ENCODE measurements around the gene ADCY5. TPM values are rescaled to one million over a fixed set of nuclear protein-coding genes. Genes with fewer than 3 reads are reported as not detected.
A peak's percentile ranks its signal among the peaks of the same experiment; 100 is the strongest.

Gene ADCY5
- total RNA-seq, 1 donor from 2014 or later: 3.8 TPM

DNA sequence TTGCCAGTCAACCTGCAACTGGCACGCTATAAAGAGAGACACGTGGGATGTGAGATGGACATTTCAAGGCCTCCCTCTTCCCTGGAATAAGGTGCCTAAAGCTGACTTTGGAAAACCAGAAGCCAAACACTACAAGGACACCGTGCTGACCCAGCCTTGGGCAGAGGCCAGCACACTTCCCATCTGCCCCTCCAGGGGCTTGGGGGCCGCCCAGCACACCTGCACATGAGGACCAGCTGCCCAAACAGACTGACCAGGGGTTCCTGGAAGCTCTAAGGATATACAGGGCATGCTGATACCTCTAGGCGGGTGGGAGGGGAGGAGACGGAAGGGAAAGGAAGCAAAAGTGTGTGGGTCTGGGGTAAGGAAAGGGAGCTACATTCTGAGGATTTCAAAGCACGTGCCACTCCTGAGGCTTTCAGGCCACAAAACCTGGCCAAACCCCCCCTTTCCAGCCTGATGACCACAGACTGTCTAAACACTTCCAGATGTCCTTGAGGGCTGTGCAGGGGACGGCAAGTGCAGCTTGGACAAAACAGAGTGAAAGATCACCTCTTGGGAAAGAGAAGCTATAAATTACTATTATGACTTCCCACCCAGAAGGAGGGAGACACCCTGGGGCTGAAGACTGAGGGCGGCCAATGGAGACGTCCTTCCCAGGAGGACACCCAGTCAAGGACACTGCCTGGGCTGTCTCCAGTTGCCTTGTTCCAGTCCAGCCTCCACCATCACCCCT lies 57.9 kb downstream of the ADCY5 start:
- ATAC-seq: no peak
- no peak for DNase-seq (ENCODE audit: low spot score)

DNA sequence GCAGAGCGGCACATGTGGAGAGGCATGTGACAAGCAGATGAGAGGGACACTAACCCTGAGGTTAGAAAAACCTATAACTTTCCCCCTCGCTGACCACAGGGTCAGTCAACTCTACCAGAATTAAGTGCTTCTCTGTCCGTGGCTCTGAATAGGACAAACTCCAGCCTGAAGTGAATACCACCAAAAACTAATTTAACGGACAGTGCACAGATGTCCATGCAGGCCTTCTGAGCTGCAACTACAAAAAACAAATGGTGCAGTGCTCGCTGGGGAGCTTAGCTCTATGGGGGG lies 59.3 kb downstream of the ADCY5 start:
- DNase-seq (ENCODE audit: low spot score) (no peak), ATAC-seq (no peak)

DNA sequence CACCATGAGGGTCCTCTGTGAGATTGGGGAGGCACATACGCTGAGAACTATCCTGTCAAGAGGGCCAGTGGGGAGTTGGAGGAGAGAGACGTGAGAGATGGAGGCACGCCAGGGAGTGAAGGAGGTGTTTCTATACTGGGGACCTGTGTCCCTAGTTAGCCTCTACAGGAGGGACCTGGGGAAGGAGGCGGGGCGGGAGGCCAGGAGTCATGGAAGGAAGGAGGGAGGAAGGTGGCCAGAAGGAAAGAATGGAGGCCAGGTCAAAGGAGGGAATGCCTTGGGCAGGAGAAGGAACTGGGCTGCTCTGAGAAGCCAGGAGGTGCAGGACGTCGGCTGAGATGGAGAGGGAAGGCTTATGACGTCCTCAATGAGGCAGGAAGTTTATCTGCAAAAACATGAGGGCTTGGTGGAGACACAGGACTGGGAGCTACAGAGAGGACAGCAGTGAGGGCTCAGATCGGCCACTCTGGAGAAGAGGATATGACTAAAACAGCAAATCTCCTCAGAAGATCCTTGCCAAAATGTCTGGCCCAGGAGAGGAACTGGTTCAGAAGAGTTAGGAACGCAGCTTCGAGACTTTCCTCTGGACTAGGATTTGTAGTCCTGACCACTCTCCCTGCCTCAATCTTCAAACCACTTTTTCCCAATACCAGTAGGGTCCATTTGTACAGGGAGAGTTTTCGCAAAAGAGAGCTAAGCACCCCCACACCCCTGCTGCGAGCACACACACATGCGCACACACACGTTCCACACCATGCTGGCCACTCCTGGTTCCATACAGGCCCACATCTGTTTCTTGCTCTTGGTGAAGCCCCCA lies 59.9 kb downstream of the ADCY5 start:
- ATAC-seq (peak; percentile 33), DNase-seq (ENCODE audit: low spot score) (no peak)

DNA sequence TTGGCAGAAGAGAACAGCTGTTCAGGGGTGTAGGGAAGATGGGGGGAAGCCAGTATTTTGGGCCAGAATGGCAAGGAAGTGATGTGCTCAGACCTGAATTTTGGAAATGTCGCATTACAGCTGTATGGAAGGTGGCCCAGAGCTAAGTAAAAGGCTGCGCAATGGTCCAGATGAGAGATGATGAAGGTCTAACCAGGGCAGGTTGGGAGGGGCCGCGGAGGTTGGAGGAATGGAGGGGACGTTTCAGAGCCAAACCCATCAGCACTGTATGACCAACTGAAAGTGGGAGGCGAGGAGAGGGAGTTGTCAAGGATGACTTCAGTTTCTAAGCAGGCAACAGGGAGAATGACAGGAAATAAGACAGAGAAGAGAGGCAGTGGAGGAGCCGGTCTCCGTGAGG lies 60.8 kb downstream of the ADCY5 start:
- ATAC-seq (no peak), DNase-seq (ENCODE audit: low spot score) (no peak)

DNA sequence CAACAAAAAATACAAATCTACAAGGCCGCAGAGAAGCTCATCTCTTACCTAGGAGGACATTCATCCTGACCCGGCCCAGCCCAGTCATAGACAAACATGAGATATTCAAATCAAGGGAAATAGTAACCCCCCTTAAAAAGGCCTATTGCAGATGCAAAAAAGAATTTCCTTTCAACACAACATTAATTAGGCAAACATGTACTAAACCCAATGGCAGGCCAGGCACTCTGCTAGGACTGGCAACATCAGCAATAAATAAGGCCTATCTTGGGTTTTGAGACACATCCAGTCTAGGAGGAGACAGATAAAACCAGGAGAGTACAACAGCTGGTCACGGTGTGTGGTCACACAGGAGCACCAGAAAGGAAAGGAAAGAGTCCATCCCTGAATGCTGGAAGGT lies 61.4 kb downstream of the ADCY5 start:
- DNase-seq (ENCODE audit: low spot score): no peak

DNA sequence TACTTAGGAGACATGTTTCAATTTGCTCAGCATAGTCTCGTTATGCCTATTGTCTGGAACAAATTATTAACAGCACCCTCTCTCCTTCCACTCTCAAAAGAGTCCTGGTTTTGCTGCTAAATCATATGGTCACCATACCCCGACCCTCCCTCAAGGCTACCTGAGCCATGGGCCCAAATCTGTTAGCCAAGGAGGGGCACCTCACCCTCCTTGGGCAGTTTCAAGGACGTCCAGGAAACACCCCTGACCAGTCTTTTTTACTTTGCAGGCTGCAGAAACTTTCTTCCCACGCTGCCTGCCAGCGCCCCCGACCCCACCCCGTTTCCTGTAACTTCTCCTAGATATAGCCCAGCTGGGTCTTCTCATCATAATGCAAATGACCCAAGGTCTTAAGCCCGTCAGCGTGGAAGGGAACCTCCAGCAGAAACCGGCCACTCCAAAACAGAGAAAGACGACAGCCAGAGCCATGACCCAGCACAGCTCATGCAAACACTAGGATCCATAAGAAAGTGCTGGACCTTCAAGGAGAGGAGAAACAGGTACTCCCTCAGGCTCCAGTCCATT lies 62.3 kb downstream of the ADCY5 start:
- DNase-seq (ENCODE audit: low spot score) (no peak), ATAC-seq (no peak)

More for the DNA sequence above, 61.4 kb downstream of the ADCY5 start:
- no peak for ATAC-seq

DNA sequence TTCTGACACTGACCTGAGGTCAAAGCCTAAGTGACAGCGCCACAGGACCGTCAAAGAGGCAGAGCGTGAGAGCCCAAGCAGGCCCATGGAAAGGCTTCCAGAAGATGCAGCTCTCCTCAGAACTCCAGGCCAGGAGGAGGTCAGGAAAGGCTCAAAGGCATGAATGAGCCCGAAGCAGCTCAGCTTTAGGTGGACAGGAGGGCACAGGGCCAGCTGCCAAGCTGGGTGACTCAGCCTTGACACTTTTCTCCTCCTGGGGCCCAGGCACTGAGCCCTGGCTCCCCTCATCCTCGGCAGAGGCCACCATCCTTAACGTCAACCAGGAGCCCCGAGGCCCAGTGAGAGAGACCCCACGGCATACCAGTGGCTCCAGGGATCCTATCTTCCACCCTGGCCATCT lies 62.9 kb downstream of the ADCY5 start:
- ATAC-seq (peak; percentile 54), DNase-seq (ENCODE audit: low spot score) (no peak)

DNA sequence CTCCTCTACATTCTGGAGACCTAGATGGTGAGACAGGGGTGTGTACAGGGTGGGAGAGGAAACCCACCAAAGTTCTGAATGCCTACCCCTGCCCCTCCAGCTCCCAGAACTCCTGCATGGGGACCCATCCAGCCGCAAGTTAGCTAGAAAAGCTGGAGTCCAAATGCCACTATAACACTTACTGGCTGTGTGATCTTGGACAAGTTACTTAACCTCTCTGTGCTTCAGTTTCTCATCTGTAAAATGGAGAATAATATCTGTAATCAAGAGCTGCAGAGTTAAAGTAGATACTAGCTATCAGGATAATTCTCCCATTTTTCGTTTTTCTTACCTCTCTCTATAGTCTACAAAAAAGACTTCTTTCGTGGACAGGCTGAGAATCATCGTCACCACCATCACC lies 63.4 kb downstream of the ADCY5 start:
- DNase-seq (ENCODE audit: low spot score) (no peak), ATAC-seq (no peak)

DNA sequence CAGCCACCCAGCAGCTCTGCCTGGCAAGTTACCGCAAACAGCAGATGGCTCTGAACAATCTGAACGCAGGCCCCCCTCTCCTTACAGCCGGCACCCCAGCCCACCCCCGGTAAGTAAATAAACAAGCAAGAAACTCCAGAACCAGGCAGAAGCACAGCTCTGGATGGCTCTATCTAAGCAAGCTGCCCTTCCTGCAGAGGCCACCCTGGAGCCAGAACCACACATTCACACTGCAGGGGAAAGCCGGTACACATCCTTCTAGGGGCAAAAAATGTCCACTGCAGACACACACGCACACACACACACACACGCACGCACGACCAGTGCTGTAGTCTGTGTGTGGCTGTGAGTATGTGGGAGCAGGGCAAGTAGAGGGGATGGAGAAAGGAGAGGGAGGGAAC lies 63.9 kb downstream of the ADCY5 start:
- DNase-seq (ENCODE audit: low spot score) (no peak), ATAC-seq (peak; percentile 31)

DNA sequence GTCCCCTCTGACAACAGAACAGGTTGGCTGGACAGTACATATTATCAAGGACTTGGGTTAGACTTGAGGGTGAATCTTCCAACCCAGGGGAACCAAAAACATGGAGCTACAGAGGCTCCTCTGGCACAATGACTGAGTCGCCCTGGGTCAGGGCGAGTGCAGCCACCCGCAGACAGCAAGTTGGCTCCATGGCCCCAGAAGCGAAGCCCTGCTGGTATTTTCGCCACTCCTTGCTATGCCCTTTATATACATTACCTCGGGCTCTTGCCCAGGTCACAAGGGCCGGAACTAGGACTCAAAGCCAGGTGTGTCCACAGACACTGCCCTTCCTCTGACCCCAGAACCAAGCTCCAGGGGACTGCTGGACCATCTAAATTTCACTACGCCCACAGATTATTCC lies 64.6 kb downstream of the ADCY5 start:
- DNase-seq (ENCODE audit: low spot score) (no peak), ATAC-seq (no peak)

DNA sequence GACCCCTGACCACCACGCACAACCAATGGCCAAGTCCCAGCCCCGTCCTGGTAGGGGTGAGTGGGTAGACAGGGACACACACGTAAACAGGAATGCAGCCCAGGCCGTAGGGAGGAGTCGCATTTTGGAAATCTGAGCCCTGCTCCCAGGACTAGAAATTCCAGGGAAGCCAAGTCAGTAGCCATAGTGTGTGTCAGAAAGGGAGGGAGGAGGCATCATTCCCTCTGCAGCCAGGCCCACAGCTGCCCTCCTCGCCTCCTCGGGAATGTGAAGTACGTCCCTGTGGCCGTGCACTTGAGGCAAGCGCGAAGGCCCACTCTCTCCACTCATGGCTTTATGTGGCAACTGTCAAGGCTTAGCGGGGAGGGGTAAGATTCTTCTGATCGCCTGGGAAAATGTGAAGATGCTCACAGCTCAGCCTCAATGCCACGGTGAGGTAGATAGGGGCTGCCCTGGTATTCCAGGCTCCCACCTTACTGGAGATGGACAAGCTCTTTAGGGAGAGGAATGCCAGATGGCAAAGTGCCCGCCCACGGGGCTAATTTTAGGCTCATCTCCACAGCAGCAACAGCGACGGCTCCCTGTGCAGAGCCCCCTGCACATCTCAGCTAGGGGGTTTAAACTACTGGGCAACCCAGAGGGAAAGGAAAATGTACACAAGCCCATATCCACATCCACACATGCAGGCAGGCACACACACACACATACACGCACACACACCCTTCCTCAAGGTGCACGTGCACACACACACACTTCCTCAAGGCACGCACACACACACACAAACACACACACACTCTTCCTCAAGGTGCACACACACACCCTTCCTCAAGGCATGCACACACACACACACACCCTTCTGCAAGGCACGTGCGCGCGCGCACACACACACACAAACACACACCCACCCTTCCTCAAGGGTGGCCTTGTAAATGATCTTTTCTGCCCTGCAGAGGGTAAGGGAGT lies 65.5 kb downstream of the ADCY5 start:
- DNase-seq (ENCODE audit: low spot score) (no peak), ATAC-seq (no peak)

DNA sequence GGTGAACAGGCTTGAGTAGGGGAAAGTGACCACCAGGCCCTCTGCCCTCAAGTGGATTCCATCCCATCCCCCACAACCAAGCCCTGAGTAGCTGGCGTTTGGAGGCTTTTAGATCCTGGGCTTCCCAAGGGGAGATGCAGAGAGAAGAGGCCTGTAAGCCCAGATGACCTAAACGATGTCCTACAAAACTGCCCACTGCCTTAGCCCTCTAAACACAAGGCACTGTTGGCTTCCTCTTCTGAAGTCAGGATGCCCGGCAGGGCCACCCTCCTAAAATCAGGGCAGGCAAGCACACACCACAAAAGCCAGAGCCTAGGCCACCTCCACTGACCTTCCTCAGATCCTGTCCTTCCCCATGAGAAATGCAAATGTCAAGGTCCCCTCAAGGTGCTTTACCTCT lies 68.6 kb downstream of the ADCY5 start:
- ATAC-seq (no peak), DNase-seq (ENCODE audit: low spot score) (no peak)

DNA sequence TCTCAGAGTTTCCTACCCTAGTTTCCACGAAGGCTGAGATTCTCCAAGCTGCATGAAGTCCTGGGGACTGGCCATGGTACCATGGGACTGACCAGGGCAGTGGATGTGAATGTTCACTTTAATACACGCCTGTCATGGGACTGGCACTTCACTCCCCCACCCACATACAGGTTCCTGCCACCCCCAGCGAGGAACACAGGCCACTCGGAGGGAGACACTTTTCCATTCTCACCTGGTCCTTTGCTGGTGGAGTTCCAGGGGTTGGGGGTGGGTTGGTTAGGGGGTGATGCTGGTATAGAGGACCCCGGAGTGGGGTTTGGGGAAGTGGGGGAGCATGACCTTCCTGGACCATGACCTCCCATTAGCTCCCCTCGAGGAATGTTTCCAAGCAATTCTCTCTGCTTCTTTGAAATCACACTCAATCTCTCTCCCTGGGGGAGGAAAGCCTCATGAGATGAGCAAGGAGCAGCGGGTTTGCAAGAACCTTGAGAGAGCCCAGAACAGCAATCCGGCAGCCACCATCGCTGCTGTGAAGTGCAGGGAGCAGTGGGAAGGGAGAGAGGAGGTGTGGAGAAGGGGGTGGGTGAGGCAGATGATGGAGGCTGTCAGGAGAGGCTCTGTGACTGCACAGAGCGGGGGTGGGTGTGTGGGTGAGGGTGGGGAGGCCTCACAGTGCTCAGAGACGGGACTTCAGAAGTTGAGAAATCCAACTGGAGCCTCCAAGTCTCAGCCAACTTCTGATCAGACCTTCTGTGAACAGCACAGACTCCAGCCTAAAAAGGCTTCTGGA lies 69.7 kb downstream of the ADCY5 start:
- DNase-seq (ENCODE audit: low spot score) (no peak), ATAC-seq (no peak)

DNA sequence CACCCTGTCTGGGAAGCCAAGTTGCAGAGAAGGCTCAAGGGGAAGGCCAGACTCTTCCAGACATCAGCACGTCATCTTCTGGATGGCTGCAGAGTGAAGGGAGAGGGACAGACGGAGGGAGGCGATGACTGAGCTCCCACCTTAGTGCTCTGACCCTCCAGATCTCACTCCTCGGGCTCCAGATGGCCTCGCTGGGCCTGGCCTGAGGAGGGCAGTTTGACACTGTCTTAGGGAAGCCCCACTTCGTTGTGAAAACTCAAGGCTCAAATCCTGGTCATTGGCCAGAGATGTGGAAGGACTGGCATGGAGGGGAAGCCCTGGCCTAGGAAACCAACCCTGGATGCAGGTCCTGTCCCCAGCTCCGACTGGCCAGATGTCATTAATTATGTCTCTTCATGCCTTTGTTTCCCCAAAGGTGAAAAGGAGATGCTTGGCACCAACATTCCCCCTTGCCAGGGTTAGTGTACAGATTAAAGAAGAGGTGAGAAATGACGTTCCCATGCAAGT lies 70.4 kb downstream of the ADCY5 start:
- ATAC-seq: no peak
- no peak for DNase-seq (ENCODE audit: low spot score)

DNA sequence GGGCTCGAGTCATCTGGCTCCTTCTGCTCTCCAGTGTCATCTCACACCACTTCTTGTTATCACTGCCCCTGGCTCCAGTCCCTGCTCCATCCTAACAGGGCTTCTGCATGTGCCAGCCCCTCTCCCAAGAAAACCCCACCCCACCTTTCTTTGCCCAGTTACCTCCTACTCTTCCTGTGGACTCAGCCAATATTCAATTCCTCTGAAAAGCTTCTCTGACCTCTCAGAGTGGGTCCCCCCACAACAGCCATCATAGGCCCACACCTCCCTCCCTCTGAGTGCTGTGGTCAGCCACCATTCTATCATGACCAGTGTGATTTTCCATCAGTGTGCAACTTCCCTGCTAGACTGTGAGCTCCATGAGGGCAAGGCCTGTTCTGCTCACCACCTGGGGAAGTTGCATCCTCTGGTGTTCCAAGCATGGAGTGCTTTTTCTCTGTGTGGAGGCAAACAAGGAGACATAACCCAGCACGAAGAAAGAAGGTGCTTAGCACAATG lies 71.6 kb downstream of the ADCY5 start:
- DNase-seq (ENCODE audit: low spot score) (no peak), ATAC-seq (no peak)

DNA sequence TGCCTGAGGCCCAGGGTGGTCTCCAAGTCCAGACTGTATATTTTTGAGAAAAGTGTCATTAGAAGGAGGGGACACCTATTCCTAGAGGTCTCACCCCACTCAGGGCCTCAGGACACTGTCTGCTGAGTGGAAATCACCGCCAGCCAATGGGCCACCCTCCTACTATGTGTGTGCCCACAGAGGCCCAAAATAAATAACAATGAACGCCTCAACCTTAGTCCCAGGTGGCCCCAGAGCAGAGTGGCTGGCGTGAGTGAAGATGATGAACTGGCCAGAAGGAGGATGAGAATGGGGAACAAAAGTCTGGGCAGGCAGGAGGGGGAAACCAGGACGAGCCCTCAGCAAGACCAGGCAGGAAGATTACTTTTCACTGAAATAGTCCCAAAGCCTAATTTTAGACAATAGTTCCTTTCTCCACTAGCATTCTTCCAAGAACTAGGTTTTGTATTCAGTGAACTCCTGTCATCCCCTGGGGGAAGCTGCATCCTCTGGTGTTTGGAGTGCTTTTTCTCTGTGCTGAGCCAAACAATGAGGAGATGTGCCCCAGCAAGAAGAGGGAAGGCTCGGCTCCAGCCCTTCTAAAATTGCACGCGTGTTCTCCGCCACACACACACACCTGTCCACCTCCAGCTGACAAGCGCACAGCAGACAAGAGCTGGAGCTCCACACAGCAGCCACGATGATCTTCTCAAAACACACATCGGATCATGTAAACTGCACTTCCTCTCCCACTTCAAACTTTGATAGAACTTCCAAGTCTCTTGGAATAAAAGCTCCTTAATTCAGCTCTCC lies 72.2 kb downstream of the ADCY5 start:
- ATAC-seq (no peak), DNase-seq (ENCODE audit: low spot score) (no peak)

DNA sequence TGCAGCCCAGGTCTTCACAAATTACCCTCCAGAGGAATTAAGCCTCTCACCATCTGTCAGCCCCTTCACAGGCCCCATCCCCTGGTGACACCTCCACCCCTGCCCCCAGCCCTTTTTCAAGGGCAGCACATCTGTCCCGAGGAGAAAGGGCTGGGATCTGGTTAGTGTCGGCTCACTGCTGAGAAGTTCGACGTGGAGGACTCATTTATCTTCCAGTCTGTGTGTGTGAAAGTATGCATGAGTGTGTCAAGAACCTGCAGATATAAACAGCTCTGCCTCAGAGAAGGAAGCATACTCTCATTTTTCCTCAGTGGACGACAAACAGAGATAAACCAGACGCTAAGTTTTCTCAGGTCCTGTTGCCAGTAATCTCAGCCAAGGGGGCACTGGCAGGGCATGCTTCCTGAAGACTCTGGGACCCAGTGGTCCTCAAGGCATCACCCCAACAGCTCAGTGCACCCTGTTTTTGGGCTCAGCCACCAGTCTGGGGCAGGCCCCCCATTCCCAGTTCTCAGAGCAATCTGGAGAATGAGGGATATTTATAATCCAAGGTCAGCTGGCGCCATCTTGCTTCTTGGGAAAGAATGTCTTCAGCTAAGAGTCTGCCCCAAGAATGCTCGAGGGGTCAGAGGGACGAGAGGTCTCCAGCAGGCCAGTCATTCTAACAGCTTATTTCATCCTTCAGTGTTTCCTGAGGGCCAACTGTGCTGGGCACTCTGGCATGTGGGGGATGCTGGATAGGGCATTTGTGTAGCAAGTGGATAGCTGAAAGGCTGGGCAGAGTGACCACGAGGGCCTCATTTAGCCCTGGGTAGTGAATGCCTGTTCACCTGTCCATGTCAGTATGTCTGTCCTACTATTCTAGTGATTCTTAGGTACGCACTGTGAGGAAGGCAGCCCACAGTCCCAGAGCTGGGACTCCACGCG lies 73.6 kb downstream of the ADCY5 start:
- no peak for DNase-seq (ENCODE audit: low spot score)
- no peak for ATAC-seq

DNA sequence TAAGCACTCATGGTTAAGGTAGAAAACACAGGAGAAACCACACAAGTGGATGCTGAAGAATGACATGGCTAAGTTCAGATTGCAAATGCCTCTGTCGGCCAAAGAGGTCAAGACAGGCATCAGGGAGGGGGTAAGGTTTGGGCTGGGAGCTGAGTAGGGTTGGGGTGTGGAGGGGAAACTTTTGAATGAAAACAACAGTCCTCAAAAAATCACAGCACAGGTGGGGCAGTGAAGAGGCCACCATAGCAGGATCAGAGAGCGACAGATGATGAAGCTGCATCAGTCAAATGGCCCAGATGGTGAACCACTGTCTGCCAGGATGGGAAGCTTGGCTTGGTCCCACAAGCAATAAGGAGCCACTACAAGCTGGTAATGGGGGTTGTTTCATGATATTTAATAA lies 74.9 kb downstream of the ADCY5 start:
- DNase-seq (ENCODE audit: low spot score): no peak
- ATAC-seq: no peak

All from left lobe of liver (tissue), 2 donors.